Testis (tissue), 3 donors: Measurements from ENCODE around the gene TBC1D1. TPM values are rescaled to one million over a fixed set of nuclear protein-coding genes. Genes with fewer than 3 reads are reported as not detected.

Source experiments
- DNase-seq: peaks from one replicate; pipeline ENCODE4 v3.0.0-alpha.2; 2019
- H3K27ac ChIP-seq, 2 donors: fragments of 200-600 bp; sonication (generic); one replicate each; pipeline ENCODE4 v1.5.1; 2019
- H3K27me3 ChIP-seq: fragments of 200-600 bp; sonication (generic); one replicate; pipeline ENCODE4 v1.5.1; 2019
- H3K36me3 ChIP-seq: fragments of 200-600 bp; sonication (generic); one replicate; pipeline ENCODE4 v1.5.1; 2017; ENCODE audit warnings: low read depth; ENCODE audit errors: missing control alignments
- H3K4me1 ChIP-seq: fragments of 200-600 bp; sonication (generic); one replicate; pipeline ENCODE4 v1.5.1; 2019
- H3K4me3 ChIP-seq, 2 donors: fragments of 200-600 bp; sonication (generic); one replicate each; pipeline ENCODE4 v1.5.1; 2017 to 2019
- H3K9me3 ChIP-seq: fragments of 200-600 bp; sonication (generic); one replicate; pipeline ENCODE4 v1.5.1; 2017
- POLR2A ChIP-seq: fragments of 450-650 bp; IDR thresholded peaks from one replicate; pipeline ENCODE4 v1.6.1; 2017; ENCODE audit warnings: antibody characterized with exemption, mild to moderate bottlenecking, moderate library complexity
- WGBS, 2 donors: methylation state at CpG; one replicate each; pipeline ENCODE4 v1.1.5; 2018; 5-methylcytosine and 5-hydroxymethylcytosine counted together
- intact Hi-C: fragments of 100-400 bp; cut with DNase I; formaldehyde crosslinking; loops from one replicate; pipeline ENCODE4 v1.15.1; 2023; ENCODE audit warnings: low total_unique reads
- polyA plus RNA-seq: library from polyadenylated mRNA; stranded (reverse); fragments of 350-450 nt; fragmentation: Illumina TruSeq; extraction: RNeasy Lipid Tissue Mini Kit (QIAGEN cat#74804); gene quantifications from one replicate; pipeline ENCODE4 v1.2.3, GENCODE V29; 2014; ENCODE audit warnings: low read depth, low replicate concordance; ENCODE audit not compliant: insufficient read depth
- total RNA-seq, 2 donors: library from RNA; depleted of rRNA; stranded (reverse); fragments of >200 nt; gene quantifications; one replicate each; pipeline ENCODE4 v1.2.3, GENCODE V29; 2016
- TF ChIP-seq, protein P1 (sequence below), 3 experiments: fragments of 450-650 bp in 2 of 3; fragments of 200-600 bp in 1 of 3; sonication (generic) in 1 of 3; IDR thresholded peaks; one replicate each; pipeline ENCODE4 v1.5.1; 2016 to 2019; ENCODE audit warnings: antibody characterized with exemption in 3 of 3, mild to moderate bottlenecking in 2 of 3, moderate library complexity in 1 of 3

The TBC1D1 gene
- total and polyA plus RNA-seq, 3 donors from 2014 or later = 130 to 208 (median 167) TPM

DNA sequence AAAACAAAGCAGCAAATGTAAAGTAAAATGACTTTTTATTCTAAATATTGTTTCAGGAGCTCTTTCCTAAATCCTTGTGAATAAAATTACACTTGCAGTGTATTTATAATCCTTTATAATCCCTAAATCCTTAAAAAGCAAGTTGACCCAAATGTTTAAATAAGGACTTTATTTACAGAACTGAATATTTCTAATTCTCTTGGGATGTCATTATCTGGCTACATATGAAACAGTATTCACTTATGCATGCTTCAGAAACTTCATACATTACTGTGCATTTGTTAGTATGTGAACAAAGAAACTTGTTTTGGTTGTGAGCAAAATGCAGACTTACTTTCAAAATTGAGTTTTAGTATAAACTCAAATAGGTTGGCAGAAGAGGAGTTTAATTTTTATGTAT is 118.5 kb downstream of the TBC1D1 start:
- intact Hi-C loops = no loop called here
- Histone ChIP-seq H3K36me3 (no peaks in the 10 kb centered on the region), H3K27ac (peak overlapping the region in 1 of 2 donors; percentile 21), H3K4me1 (peaks cover 14% of the 10 kb centered on the region), H3K9me3 (no peaks in the 10 kb centered on the region), H3K4me3 (no peak overlapping the region), H3K27me3 (no peaks in the 10 kb centered on the region)
- no peak for DNase-seq
- no peak for TF ChIP-seq POLR2A

DNA sequence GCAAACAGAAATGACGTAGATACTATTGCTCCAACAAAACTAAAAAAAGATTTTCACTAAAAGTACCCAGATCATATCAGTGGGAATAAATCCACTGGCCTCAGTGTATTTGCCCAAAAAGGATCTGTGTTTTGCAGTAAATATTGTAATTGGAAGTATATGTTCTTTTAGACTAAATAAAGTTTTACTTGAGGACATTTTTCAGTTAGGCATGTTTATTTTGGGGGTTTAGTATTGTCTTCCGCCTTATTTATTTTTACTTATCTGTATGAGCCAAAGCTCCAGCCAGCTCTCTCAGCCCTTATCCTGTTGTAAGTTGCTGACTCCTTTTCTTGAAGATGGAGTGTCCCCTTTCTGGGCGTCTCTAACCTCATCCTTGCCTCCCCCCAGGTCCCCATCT is 119.1 kb downstream of the TBC1D1 start:
- Histone ChIP-seq H3K4me1 (peaks cover 9% of the 10 kb centered on the region), H3K27me3 (no peaks in the 10 kb centered on the region), H3K36me3 (no peaks in the 10 kb centered on the region), H3K9me3 (no peaks in the 10 kb centered on the region), H3K4me3 (no peak overlapping the region), H3K27ac (peak overlapping the region in 1 of 2 donors; percentile 21)
- TF ChIP-seq POLR2A = no peak
- TF ChIP-seq, protein P1, sequence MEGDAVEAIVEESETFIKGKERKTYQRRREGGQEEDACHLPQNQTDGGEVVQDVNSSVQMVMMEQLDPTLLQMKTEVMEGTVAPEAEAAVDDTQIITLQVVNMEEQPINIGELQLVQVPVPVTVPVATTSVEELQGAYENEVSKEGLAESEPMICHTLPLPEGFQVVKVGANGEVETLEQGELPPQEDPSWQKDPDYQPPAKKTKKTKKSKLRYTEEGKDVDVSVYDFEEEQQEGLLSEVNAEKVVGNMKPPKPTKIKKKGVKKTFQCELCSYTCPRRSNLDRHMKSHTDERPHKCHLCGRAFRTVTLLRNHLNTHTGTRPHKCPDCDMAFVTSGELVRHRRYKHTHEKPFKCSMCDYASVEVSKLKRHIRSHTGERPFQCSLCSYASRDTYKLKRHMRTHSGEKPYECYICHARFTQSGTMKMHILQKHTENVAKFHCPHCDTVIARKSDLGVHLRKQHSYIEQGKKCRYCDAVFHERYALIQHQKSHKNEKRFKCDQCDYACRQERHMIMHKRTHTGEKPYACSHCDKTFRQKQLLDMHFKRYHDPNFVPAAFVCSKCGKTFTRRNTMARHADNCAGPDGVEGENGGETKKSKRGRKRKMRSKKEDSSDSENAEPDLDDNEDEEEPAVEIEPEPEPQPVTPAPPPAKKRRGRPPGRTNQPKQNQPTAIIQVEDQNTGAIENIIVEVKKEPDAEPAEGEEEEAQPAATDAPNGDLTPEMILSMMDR (IDR thresholded peaks at IDR 0.05) = no peak
- WGBS, 2 donors = 55 to 63% methylated on average over 3 of the region's 3 CpGs
- intact Hi-C loops = no loop called here
- no peak for DNase-seq

DNA sequence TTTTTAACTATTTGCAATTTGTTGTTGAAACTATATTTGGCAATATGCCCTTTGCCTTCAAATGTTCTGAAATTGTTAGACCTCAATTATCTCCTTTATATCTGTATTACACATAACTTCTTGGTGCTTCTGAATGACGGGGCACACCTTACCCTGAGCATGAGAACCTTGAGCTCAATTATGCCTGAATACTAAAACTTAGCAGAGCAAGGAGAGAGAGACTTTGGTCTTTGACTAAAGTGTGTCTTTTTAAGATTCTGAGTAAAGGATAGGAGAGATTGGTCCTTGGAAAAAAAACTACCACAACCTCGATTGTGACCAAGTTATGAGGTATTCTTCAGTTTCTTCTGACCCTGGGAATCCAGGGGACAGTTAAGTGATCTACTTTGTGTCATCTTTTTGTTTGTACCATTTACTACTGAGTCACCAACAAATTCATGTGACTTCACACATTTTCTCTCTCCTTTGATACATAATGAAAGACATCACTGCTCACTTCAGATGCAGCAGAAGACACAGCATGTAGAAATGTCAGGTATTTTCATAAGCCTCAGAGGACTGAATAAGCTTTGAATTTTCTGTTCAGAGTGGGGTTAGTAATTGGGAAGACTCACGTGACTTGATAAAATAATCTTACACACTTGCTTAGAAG is 120.8 kb downstream of the TBC1D1 start:
- H3K36me3 ChIP-seq = no peaks in the 10 kb centered on the region
- H3K27ac ChIP-seq = no peak overlapping the region
- H3K4me1 ChIP-seq = no peaks in the 10 kb centered on the region
- intact Hi-C loops = no loop called here
- no peaks in the 10 kb centered on the region for H3K9me3 ChIP-seq
- no peaks in the 10 kb centered on the region for H3K27me3 ChIP-seq
- WGBS, 2 donors = 80 to 84% methylated on average over 3 of the region's 3 CpGs
- no peak for DNase-seq
- TF ChIP-seq, protein P1 (IDR thresholded peaks at IDR 0.05) = no peak
- TF ChIP-seq POLR2A = no peak
- H3K4me3 ChIP-seq = no peak overlapping the region

DNA sequence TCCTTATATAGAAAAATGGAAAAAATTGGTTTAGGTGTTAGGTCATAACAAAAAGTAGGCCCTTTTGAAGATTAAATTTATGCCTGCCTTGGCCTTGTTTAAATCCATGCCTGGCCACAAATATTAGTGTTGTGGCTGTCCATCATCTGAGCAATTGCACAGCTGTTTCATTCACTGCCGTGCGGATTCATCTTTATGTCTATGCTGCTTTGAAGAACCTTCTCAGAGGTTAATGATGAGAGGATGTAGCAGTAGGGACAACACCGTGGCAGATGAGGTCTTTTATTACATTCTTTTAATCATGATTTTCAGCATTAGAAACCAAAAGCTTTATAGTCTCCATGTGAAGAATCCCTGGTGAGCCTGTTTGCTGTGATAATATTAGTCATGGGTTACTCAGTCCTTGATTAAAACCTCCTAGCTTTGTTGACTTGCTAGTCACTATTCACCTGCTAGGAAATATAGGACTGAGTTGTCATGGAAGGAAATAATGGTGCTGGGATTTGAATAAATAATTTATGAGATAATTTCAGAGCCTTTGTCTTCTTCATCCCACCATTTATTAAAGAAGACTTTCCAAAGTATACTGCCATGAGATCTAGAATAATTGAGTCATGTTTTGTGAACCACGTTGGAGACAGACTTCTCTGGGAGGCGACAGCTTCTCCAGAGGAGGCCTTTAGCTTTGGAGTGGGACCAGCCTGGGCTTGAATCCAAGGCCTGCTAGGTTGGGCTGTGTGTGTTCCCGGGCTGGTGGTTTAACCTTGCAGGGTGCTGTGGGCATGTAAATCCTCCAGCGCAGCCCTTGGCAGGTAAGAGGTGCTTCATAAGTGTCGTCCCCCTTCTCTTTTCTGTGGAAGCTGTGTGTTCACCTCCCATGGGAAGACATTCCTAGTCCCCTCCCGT is 122.8 kb downstream of the TBC1D1 start:
- H3K27me3 ChIP-seq = no peaks in the 10 kb centered on the region
- H3K27ac ChIP-seq = no peak overlapping the region

DNA sequence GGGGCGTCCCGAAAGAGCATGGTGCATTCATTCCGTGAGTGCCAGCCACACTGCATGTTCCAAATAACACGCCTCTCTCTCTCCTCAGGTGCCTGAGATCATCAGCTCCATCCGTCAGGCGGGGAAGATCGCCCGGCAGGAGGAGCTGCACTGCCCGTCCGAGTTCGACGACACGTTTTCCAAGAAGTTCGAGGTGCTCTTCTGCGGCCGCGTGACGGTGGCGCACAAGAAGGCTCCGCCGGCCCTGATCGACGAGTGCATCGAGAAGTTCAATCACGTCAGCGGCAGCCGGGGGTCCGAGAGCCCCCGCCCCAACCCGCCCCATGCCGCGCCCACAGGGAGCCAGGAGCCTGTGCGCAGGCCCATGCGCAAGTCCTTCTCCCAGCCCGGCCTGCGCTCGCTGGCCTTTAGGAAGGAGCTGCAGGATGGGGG is 123.6 kb downstream of the TBC1D1 start:
- WGBS, 2 donors = 75 to 79% methylated on average over 6 to 37 of the region's 37 CpGs
- Histone ChIP-seq H3K36me3 (no peaks in the 10 kb centered on the region), H3K4me1 (no peaks in the 10 kb centered on the region), H3K4me3 (peak overlapping the region; percentile 12 to 46), H3K27ac (no peak overlapping the region), H3K27me3 (no peaks in the 10 kb centered on the region), H3K9me3 (no peaks in the 10 kb centered on the region)
- intact Hi-C loops = no loop called here
- no peak for TF ChIP-seq POLR2A
- TF ChIP-seq, protein P1 (IDR thresholded peaks at IDR 0.05) = no peak
- DNase-seq = no peak

More for the DNA sequence above, 122.8 kb downstream of the TBC1D1 start:
- peak; percentile 40 for DNase-seq
- Histone ChIP-seq H3K9me3 (no peaks in the 10 kb centered on the region), H3K36me3 (no peaks in the 10 kb centered on the region), H3K4me1 (no peaks in the 10 kb centered on the region), H3K4me3 (peak overlapping the region in 1 of 2 donors; percentile 46)
- TF ChIP-seq, protein P1 (IDR thresholded peaks at IDR 0.05) = no peak
- TF ChIP-seq POLR2A = no peak
- WGBS, 2 donors = 48 to 51% methylated on average over 7 to 9 of the region's 9 CpGs
- intact Hi-C loops = no loop called here
